Body of pancreas (tissue), 4 donors: ENCODE measurements around the gene RSKR. TPM values are rescaled to one million over a fixed set of nuclear protein-coding genes. Genes with fewer than 3 reads are reported as not detected.
A peak's percentile ranks its signal among the peaks of the same experiment; 100 is the strongest.

Experiments
- ATAC-seq: fragments of 150-250 bp; one replicate; pipeline ENCODE4 v1.9.1; 2016
- DNase-seq, 4 donors: peaks; one replicate each; pipeline ENCODE4 v3.0.0-alpha.2; 2019
- H3K27ac ChIP-seq, 4 donors: fragments of 200-600 bp; sonication (generic); 1 replicate in 3 of 4; 2 replicates in 1 of 4; pipeline versions ENCODE4 v1.5.1 to v1.6.1; 2016 to 2019; ENCODE audit warnings: mild to moderate bottlenecking in 1 of 4, mixed read lengths in 1 of 4, moderate library complexity in 1 of 4
- H3K27me3 ChIP-seq, 2 donors: fragments of 200-600 bp; sonication (generic); one replicate each; pipeline ENCODE4 v1.6.0; 2016; ENCODE audit warnings: mild to moderate bottlenecking in 1 of 2
- H3K36me3 ChIP-seq, 2 donors: fragments of 200-600 bp; sonication (generic); replicated peaks in 1 of 2; 2 replicates each; pipeline ENCODE4 v1.5.1; 2016; ENCODE audit warnings: low read depth in 2 of 2; ENCODE audit not compliant: insufficient read depth in 1 of 2
- H3K4me1 ChIP-seq: fragments of 200-600 bp; sonication (generic); one replicate; pipeline ENCODE4 v1.6.0; 2016
- H3K4me3 ChIP-seq, 2 donors: fragments of 200-600 bp; sonication (generic); 1 replicate in 1 of 2; 2 replicates in 1 of 2; pipeline ENCODE4 v1.5.1; 2016 to 2019
- H3K9me3 ChIP-seq, 3 donors: fragments of 200-600 bp; sonication (generic); 1 replicate in 2 of 3; 2 replicates in 1 of 3; pipeline ENCODE4 v1.5.1; 2016
- CTCF ChIP-seq, 7 experiments: fragments of 450-650 bp in 4 of 7; fragments of 200-600 bp in 3 of 7; sonication (generic) in 3 of 7; IDR thresholded peaks; one replicate each; pipeline ENCODE4 v1.5.1; 2016 to 2019; ENCODE audit warnings: antibody characterized with exemption in 7 of 7
- POLR2A ChIP-seq, 3 donors: fragments of 450-650 bp; IDR thresholded peaks; one replicate each; pipeline ENCODE4 v1.6.1; 2016; ENCODE audit warnings: antibody characterized with exemption in 3 of 3, mild to moderate bottlenecking in 2 of 3
- whole genome bisulfite sequencing, 2 donors: methylation state at CpG; one replicate each; pipeline ENCODE4 v1.1.5; 2017; 5-methylcytosine and 5-hydroxymethylcytosine counted together
- intact Hi-C: fragments of 100-400 bp; cut with DNase I; formaldehyde crosslinking; loops from one replicate; pipeline ENCODE4 v1.15.1; 2023
- total RNA-seq, 2 donors: library from RNA; depleted of rRNA; stranded (reverse); fragments of >200 nt; gene quantifications; one replicate each; pipeline ENCODE4 v1.1.0, GENCODE V29; 2016

RSKR gene
- total RNA-seq, 2 donors from 2014 or later = 2.6 to 14.8 TPM

- intact Hi-C loops = no loop called here
- Histone ChIP-seq H3K4me1 (peaks cover 46% of the 10 kb centered on the region), H3K27me3 (no peaks in the 10 kb centered on the region), H3K4me3 (peak overlapping the region in 1 of 2 donors; percentile 87), H3K27ac (peak overlapping the region; percentile 69 to 90 (median 80)), H3K9me3 (no peaks in the 10 kb centered on the region), H3K36me3 (peaks cover 0 to 18% of the 10 kb centered on the region in 2 donors)
- TF ChIP-seq CTCF (IDR thresholded peaks at IDR 0.05) (no peak), POLR2A (IDR thresholded peaks at IDR 0.05) (no peak)
- DNase-seq (no peak), ATAC-seq (no peak)
- WGBS, 2 donors = 16 to 17% methylated on average over 8 of the region's 8 CpGs
Measured at GRCh38 chr17:28645576-28645939, 31.6 kb upstream of the RSKR start.

- Histone ChIP-seq H3K36me3 (peaks cover 0 to 24% of the 10 kb centered on the region in 2 donors), H3K4me3 (peak within 1 kb of the TSS; percentile 87 to 97), H3K27me3 (no peaks in the 10 kb centered on the region), H3K9me3 (no peaks in the 10 kb centered on the region), H3K4me1 (peaks cover 46% of the 10 kb centered on the region), H3K27ac (peak within 1 kb of the TSS; percentile 69 to 90 (median 80))
- 0 to 1% methylated on average over 13 to 83 of the region's 89 CpGs for WGBS, 2 donors
- TF ChIP-seq CTCF (IDR thresholded peaks at IDR 0.05) = peak in 4 of 7 experiments; percentile 1 to 31 (median 20)
- TF ChIP-seq POLR2A (IDR thresholded peaks at IDR 0.05) = peak; percentile 75 to 89 (median 76)
- intact Hi-C loops = no loop called here
- ATAC-seq (peak; percentile 97), DNase-seq (peak; percentile 96 to 97 (median 96))
Measured at GRCh38 chr17:28644787-28645575, 31.0 kb upstream of the RSKR start, which contains the start of gene BLTP2. Gene BLTP2 (minus strand): TSS chr17:28645158. CDS start chr17:28645056, 102 bp downstream.

- H3K27me3 ChIP-seq = no peaks in the 10 kb centered on the region
- peak overlapping the region; percentile 87 to 97 for H3K4me3 ChIP-seq
- WGBS, 2 donors = 0 to 2% methylated on average over 9 to 18 of the region's 18 CpGs
- no peak for TF ChIP-seq POLR2A (IDR thresholded peaks at IDR 0.05)
- peak; percentile 15 to 68 (median 59) for TF ChIP-seq CTCF (IDR thresholded peaks at IDR 0.05)
- intact Hi-C loops = no loop called here
- peaks cover 46% of the 10 kb centered on the region for H3K4me1 ChIP-seq
- ATAC-seq (peak; percentile 21), DNase-seq (peak; percentile 54 to 71 (median 67))
- H3K27ac ChIP-seq = peak overlapping the region; percentile 69 to 90 (median 80)
- peaks cover 5 to 30% of the 10 kb centered on the region in 2 donors for H3K36me3 ChIP-seq
- no peaks in the 10 kb centered on the region for H3K9me3 ChIP-seq
Measured at GRCh38 chr17:28643983-28644786, 30.2 kb upstream of the RSKR start.

- Histone ChIP-seq H3K27me3 (no peaks in the 10 kb centered on the region), H3K4me1 (peaks cover 39% of the 10 kb centered on the region), H3K27ac (no peak overlapping the region), H3K9me3 (no peaks in the 10 kb centered on the region), H3K36me3 (peaks cover 16 to 47% of the 10 kb centered on the region in 2 donors), H3K4me3 (no peak overlapping the region)
- intact Hi-C loops = no loop called here
- 96 to 100% methylated on average over 2 of the region's 2 CpGs for WGBS, 2 donors
- DNase-seq (no peak), ATAC-seq (no peak)
- no peak for TF ChIP-seq CTCF (IDR thresholded peaks at IDR 0.05)
- TF ChIP-seq POLR2A (IDR thresholded peaks at IDR 0.05) = no peak
Measured at GRCh38 chr17:28641579-28641978, 27.6 kb upstream of the RSKR start.
